Tibial nerve (tissue), 4 donors: ENCODE results near the gene SMARCAL1.

Experiments
- CTCF ChIP-seq, 5 experiments: fragments of 200-600 bp in 3 of 5; fragments of 450-650 bp in 2 of 5; sonication (generic) in 3 of 5; IDR thresholded peaks; one replicate each; pipeline ENCODE4 v1.5.1; 2016 to 2019; ENCODE audit warnings: antibody characterized with exemption in 5 of 5, mild to moderate bottlenecking in 3 of 5, moderate library complexity in 2 of 5
- EP300 ChIP-seq, 2 donors: sonication (generic); formaldehyde crosslinking; IDR thresholded peaks; one replicate each; pipeline ENCODE4 v1.6.1; 2017; ENCODE audit warnings: antibody characterized with exemption in 2 of 2, mild to moderate bottlenecking in 1 of 2
- POLR2A ChIP-seq, 2 donors: fragments of 450-650 bp; IDR thresholded peaks; one replicate each; pipeline ENCODE4 v1.6.1; 2017; ENCODE audit warnings: antibody characterized with exemption in 2 of 2, mild to moderate bottlenecking in 2 of 2, moderate library complexity in 2 of 2

GRCh38 chr2:216485745-216486144 is 73.5 kb downstream of the SMARCAL1 start:
- no peak for TF ChIP-seq POLR2A (IDR thresholded peaks at IDR 0.05)
- TF ChIP-seq CTCF (IDR thresholded peaks at IDR 0.05): no peak
- TF ChIP-seq EP300 (IDR thresholded peaks at IDR 0.05): no peak
